Amniotic epithelial cell (primary cell): ENCODE results near the gene IL10RA.
A peak's percentile ranks its signal among the peaks of the same experiment; 100 is the strongest.

Experiments
- DNase-seq: peaks from one replicate; pipeline ENCODE4 v3.0.0-alpha.2; 2010; ENCODE audit warnings: low read depth

Gene IL10RA

GRCh38 chr11:117992620-117993019 lies 6.4 kb downstream of the IL10RA start:
- no peak for DNase-seq

GRCh38 chr11:117993988-117994745 lies 8.0 kb downstream of the IL10RA start:
- no peak for DNase-seq

- no peak for DNase-seq
Measured at GRCh38 chr11:117995472-117995871, 9.3 kb downstream of the IL10RA start.

- no peak for DNase-seq
Measured at GRCh38 chr11:117996058-117996457, 9.9 kb downstream of the IL10RA start.

- DNase-seq: no peak
Measured at GRCh38 chr11:117997406-117997805, 11.2 kb downstream of the IL10RA start.

GRCh38 chr11:117997823-117998579 lies 11.8 kb downstream of the IL10RA start:
- no peak for DNase-seq

- DNase-seq: no peak
Measured at GRCh38 chr11:117998664-117999353, 12.6 kb downstream of the IL10RA start.

DNA sequence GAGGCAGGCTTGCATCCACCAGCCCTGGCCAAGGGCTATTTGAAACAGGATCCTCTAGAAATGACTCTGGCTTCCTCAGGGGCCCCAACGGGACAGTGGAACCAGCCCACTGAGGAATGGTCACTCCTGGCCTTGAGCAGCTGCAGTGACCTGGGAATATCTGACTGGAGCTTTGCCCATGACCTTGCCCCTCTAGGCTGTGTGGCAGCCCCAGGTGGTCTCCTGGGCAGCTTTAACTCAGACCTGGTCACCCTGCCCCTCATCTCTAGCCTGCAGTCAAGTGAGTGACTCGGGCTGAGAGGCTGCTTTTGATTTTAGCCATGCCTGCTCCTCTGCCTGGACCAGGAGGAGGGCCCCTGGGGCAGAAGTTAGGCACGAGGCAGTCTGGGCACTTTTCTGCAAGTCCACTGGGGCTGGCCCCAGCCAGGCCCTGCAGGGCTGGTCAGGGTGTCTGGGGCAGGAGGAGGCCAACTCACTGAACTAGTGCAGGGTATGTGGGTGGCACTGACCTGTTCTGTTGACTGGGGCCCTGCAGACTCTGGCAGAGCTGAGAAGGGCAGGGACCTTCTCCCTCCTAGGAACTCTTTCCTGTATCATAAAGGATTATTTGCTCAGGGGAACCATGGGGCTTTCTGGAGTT lies 13.3 kb downstream of the IL10RA start:
- no peak for DNase-seq

- no peak for DNase-seq
Measured at GRCh38 chr11:118000067-118000849, 14.1 kb downstream of the IL10RA start.

GRCh38 chr11:118000850-118001228 lies 14.6 kb downstream of the IL10RA start:
- no peak for DNase-seq

- no peak for DNase-seq
Measured at GRCh38 chr11:118001494-118001971, 15.3 kb downstream of the IL10RA start.

GRCh38 chr11:118002010-118002540 lies 15.9 kb downstream of the IL10RA start:
- DNase-seq: no peak

DNA sequence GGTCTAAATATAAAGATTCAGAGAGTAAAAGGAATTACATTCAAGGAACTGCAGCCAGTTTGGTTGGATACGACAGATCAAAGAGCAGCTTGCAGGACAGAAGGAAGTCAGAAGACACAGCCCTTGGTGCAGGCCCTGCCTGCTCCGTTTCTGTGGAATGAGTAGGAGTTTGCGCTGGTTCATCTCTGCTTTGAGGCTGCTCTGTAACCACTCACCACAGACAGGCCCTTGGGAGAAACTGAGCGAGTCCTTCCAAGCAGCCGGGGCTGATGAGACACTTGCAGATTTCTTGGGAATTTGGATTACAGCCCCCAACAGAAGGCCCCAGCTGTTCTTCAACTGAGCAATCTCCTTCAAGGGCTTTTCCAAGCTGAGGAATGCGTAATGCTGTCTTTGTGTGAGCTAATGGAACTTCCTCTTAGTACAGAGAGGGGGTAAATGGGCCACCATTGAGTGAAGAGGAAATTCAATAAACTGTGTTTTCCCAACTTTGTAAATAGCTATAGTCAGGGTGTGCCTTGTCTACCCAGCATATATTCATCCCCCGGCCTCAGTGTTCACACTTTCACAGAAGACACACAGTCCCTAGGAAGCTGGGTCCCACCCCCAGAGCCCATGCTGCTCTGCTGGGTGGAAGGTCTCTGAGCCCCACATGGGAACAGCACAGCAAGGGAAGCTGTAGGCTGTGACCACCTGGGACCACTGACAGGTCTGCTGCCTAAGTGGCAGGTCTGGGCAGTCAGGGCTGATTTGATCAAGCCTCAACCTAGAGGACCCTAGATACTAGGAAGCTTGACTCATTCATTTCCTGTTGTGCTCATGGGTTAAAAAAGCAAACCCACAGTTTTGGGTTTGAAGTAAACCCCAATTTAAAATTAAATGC lies 16.6 kb downstream of the IL10RA start:
- peak; percentile 9 for DNase-seq

GRCh38 chr11:118003456-118003855 lies 17.3 kb downstream of the IL10RA start:
- DNase-seq: no peak

GRCh38 chr11:118004543-118005223 lies 18.5 kb downstream of the IL10RA start:
- no peak for DNase-seq

- DNase-seq: no peak
Measured at GRCh38 chr11:118005224-118006152, 19.3 kb downstream of the IL10RA start.

DNA sequence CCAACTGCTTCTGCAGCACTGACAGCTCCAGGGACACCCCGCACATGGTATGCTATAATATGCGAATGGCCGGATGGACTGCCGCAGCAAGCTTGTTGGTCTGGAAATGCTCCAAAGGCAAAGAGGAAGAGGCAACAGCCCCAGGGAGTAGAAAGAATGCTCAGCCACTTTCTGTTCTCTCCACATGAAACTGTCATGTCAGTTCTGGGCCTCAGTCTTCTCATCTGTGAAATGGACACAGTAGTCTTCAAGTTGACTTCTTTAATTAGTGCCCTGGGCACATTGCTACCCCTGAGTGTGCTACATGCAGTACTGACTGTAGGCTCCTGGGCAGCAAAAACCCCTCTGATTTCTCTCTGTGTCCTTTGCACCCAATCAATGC lies 19.9 kb downstream of the IL10RA start:
- DNase-seq: no peak

DNA sequence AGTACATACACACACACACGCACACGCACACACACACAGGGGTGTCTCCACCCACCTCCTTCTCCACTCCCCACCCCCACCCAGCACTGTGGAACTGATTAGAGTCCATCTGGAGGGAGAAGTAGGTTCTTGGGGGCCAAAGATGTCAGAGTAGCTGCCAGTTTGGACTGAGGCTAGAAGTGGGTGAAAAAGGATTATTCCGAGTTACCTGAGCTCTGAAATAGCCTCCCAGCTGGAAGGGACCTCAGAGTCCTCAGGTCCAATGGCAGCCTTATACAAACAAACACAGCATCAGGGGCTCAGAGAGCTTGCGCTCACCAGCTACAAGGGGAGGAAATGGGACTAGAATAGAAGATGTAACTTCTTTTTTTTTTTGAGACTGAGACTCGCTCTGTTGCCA lies 20.8 kb downstream of the IL10RA start:
- no peak for DNase-seq
